ENCODE data around the gene MYPOP.

DNA sequence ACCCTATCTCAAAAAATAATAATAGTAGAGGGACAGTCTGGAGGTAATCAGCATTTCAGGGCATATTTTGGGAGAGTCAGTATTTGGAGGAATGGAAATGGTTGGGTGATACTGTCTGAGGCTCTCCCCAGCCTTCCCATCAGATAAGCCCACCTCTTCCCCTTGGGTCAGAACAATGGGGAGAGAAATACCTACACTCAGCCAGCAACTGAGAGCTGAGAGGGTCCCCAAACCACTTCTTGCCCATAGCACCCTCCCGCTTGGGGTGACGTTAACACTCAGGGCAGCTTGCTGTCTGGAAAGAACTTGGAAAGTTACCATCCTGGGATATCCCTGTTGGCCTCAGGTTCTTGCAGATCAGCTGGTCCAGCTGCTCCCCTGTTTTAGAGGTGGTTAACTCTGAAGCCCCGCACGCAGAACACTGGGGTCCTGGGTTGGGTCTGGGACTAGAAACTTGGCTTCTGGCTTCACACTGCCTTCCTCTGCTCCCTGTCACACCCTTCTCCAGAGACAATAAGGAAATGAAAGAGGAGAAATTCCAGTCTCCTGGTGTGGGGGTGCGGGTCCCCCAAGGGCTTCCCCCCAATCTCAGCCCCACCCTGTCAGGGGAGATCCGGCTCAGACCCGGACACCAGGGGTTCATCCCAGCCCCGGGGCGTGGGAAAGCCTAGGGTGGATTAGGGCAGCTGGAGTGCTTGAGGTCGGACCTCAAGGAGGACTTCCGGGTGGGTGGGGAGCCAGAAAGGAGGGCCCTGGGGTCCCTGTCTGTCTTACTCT lies 35.8 kb downstream of the MYPOP start:
- TF ChIP-seq, protein P1, sequence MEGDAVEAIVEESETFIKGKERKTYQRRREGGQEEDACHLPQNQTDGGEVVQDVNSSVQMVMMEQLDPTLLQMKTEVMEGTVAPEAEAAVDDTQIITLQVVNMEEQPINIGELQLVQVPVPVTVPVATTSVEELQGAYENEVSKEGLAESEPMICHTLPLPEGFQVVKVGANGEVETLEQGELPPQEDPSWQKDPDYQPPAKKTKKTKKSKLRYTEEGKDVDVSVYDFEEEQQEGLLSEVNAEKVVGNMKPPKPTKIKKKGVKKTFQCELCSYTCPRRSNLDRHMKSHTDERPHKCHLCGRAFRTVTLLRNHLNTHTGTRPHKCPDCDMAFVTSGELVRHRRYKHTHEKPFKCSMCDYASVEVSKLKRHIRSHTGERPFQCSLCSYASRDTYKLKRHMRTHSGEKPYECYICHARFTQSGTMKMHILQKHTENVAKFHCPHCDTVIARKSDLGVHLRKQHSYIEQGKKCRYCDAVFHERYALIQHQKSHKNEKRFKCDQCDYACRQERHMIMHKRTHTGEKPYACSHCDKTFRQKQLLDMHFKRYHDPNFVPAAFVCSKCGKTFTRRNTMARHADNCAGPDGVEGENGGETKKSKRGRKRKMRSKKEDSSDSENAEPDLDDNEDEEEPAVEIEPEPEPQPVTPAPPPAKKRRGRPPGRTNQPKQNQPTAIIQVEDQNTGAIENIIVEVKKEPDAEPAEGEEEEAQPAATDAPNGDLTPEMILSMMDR (IDR thresholded peaks at IDR 0.05), result no peak
- peak; percentile 58 for TF ChIP-seq POLR2A (IDR thresholded peaks at IDR 0.05)
- no peak for TF ChIP-seq EP300 (IDR thresholded peaks at IDR 0.05; ENCODE audit: low read depth)
- peak in 2 of 3 donors; percentile 32 to 44 for TF ChIP-seq POLR2AphosphoS5 (IDR thresholded peaks at IDR 0.05)

Measured in transverse colon (tissue), 4 donors.